ENCODE measurements around the gene SLC4A5.

SLC4A5 gene

GRCh38 chr2:74227646-74228045 lies 115.6 kb downstream of the SLC4A5 start:
- no peak for DNase-seq (ENCODE audit: low read depth)
- no peak for TF ChIP-seq POLR2A (IDR thresholded peaks at IDR 0.05; ENCODE audit: extremely low read depth, insufficient read length)
- no peak for TF ChIP-seq MAX (IDR thresholded peaks at IDR 0.05; ENCODE audit: low read depth, low read length)
- H3K4me3 ChIP-seq (ENCODE audit: low read depth, low read length) = no peak overlapping the region

GRCh38 chr2:74226648-74227213 lies 116.5 kb downstream of the SLC4A5 start:
- no peak for TF ChIP-seq MAX (IDR thresholded peaks at IDR 0.05; ENCODE audit: low read depth, low read length)
- TF ChIP-seq POLR2A (IDR thresholded peaks at IDR 0.05; ENCODE audit: extremely low read depth, insufficient read length) = no peak
- no peak for TF ChIP-seq CTCF (IDR thresholded peaks at IDR 0.05; ENCODE audit: low read depth, low read length)
- TF ChIP-seq MYC (IDR thresholded peaks at IDR 0.05; ENCODE audit: low read depth, low read length) = no peak
- no peak overlapping the region for H3K4me3 ChIP-seq (ENCODE audit: low read depth, low read length)
- no peak for DNase-seq (ENCODE audit: low read depth)

- DNase-seq (ENCODE audit: low read depth) = no peak
- TF ChIP-seq CTCF (IDR thresholded peaks at IDR 0.05; ENCODE audit: low read depth, low read length) (no peak), MYC (IDR thresholded peaks at IDR 0.05; ENCODE audit: low read depth, low read length) (no peak), POLR2A (IDR thresholded peaks at IDR 0.05; ENCODE audit: extremely low read depth, insufficient read length) (no peak), MAX (IDR thresholded peaks at IDR 0.05; ENCODE audit: low read depth, low read length) (no peak)
- H3K4me3 ChIP-seq (ENCODE audit: low read depth, low read length) = no peak overlapping the region
These were observed 117.3 kb downstream of the SLC4A5 start for GRCh38 chr2:74225698-74226459.

- TF ChIP-seq MYC (IDR thresholded peaks at IDR 0.05; ENCODE audit: low read depth, low read length) (no peak), POLR2A (IDR thresholded peaks at IDR 0.05; ENCODE audit: extremely low read depth, insufficient read length) (no peak), MAX (IDR thresholded peaks at IDR 0.05; ENCODE audit: low read depth, low read length) (no peak), CTCF (IDR thresholded peaks at IDR 0.05; ENCODE audit: low read depth, low read length) (no peak)
- no peak overlapping the region for H3K4me3 ChIP-seq (ENCODE audit: low read depth, low read length)
- no peak for DNase-seq (ENCODE audit: low read depth)
These were observed 119.1 kb downstream of the SLC4A5 start for GRCh38 chr2:74223941-74224770.

GRCh38 chr2:74222300-74222650 lies 120.9 kb downstream of the SLC4A5 start:
- no peak for TF ChIP-seq CTCF (IDR thresholded peaks at IDR 0.05; ENCODE audit: low read depth, low read length)
- TF ChIP-seq POLR2A (IDR thresholded peaks at IDR 0.05; ENCODE audit: extremely low read depth, insufficient read length) = peak; percentile 15
- H3K4me3 ChIP-seq (ENCODE audit: low read depth, low read length) = no peak overlapping the region
- peak; percentile 18 for DNase-seq (ENCODE audit: low read depth)

Data from NB4 (cell line).